ENCODE results near the gene PLCH2.

Gene PLCH2

GRCh38 chr1:2508751-2509150 lies 32.7 kb downstream of the PLCH2 start:
- no peaks in the 10 kb centered on the region for H3K4me1 ChIP-seq (ENCODE audit: insufficient read depth, low read length)
- H3K36me3 ChIP-seq (ENCODE audit: insufficient read depth, low read length), result peaks cover 67% of the 10 kb centered on the region
- no peak overlapping the region for H3K4me2 ChIP-seq (ENCODE audit: insufficient read depth, low read length)
- H3K27ac ChIP-seq (ENCODE audit: low read length), result no peak overlapping the region
- ATAC-seq (ENCODE audit: insufficient read depth, low read depth) (no peak), DNase-seq (no peak)
- H3K9ac ChIP-seq (ENCODE audit: low read depth, low read length), result no peak overlapping the region
- H4K20me1 ChIP-seq (ENCODE audit: insufficient read depth, low read length), result peaks cover 61% of the 10 kb centered on the region
- no peaks in the 10 kb centered on the region for H3K9me3 ChIP-seq (ENCODE audit: insufficient read depth, low read length, severe bottlenecking)
- no peaks in the 10 kb centered on the region for H3K79me2 ChIP-seq (ENCODE audit: insufficient read depth, low read length)
- H3K27me3 ChIP-seq (ENCODE audit: insufficient read depth, low read length, poor library complexity), result no peaks in the 10 kb centered on the region
- TF ChIP-seq CTCF (IDR thresholded peaks at IDR 0.05; ENCODE audit: borderline replicate concordance, extremely low read depth, low read length, poor library complexity, severe bottlenecking) (no peak), EZH2 (IDR thresholded peaks at IDR 0.05; ENCODE audit: borderline replicate concordance, low read depth, low read length, severe bottlenecking) (no peak)
- no peak overlapping the region for H2AFZ ChIP-seq (ENCODE audit: low read depth, low read length)
- no peak overlapping the region for H3K4me3 ChIP-seq (ENCODE audit: low read depth in 1 of 2, low read length in 2 of 2)

DNA sequence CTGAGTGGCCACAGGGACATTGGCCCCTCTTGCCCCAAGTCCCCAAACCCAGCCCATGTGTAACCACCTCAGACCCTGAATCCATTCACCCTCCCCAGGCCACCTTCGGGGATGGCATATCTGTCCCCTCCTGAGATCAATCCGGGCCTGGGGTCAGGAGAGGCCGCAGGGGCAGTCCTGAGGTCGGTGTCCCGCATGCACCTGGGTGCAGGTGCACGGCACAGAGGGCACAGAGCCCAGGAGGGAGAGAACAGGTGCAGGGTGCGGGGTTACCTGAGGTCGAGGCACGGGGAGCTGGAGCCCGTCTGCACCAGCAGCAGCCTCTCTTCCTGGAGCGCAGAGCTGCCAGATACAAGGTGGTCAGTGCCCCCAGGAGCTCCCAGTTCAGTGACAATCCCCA lies 33.5 kb downstream of the PLCH2 start:
- no peak overlapping the region for H2AFZ ChIP-seq (ENCODE audit: low read depth, low read length)
- ATAC-seq (ENCODE audit: insufficient read depth, low read depth), result no peak
- H3K9ac ChIP-seq (ENCODE audit: low read depth, low read length), result no peak overlapping the region
- H3K27ac ChIP-seq (ENCODE audit: low read length), result no peak overlapping the region
- no peaks in the 10 kb centered on the region for H3K9me3 ChIP-seq (ENCODE audit: insufficient read depth, low read length, severe bottlenecking)
- no peaks in the 10 kb centered on the region for H3K27me3 ChIP-seq (ENCODE audit: insufficient read depth, low read length, poor library complexity)
- no peak overlapping the region for H3K4me2 ChIP-seq (ENCODE audit: insufficient read depth, low read length)
- no peaks in the 10 kb centered on the region for H3K4me1 ChIP-seq (ENCODE audit: insufficient read depth, low read length)
- TF ChIP-seq EZH2 (IDR thresholded peaks at IDR 0.05; ENCODE audit: borderline replicate concordance, low read depth, low read length, severe bottlenecking), result no peak
- TF ChIP-seq CTCF (IDR thresholded peaks at IDR 0.05; ENCODE audit: borderline replicate concordance, extremely low read depth, low read length, poor library complexity, severe bottlenecking), result no peak
- no peak overlapping the region for H3K4me3 ChIP-seq (ENCODE audit: low read depth in 1 of 2, low read length in 2 of 2)
- no peaks in the 10 kb centered on the region for H3K79me2 ChIP-seq (ENCODE audit: insufficient read depth, low read length)
- peaks cover 73% of the 10 kb centered on the region for H3K36me3 ChIP-seq (ENCODE audit: insufficient read depth, low read length)
- no peak for DNase-seq
- peaks cover 61% of the 10 kb centered on the region for H4K20me1 ChIP-seq (ENCODE audit: insufficient read depth, low read length)

DNA sequence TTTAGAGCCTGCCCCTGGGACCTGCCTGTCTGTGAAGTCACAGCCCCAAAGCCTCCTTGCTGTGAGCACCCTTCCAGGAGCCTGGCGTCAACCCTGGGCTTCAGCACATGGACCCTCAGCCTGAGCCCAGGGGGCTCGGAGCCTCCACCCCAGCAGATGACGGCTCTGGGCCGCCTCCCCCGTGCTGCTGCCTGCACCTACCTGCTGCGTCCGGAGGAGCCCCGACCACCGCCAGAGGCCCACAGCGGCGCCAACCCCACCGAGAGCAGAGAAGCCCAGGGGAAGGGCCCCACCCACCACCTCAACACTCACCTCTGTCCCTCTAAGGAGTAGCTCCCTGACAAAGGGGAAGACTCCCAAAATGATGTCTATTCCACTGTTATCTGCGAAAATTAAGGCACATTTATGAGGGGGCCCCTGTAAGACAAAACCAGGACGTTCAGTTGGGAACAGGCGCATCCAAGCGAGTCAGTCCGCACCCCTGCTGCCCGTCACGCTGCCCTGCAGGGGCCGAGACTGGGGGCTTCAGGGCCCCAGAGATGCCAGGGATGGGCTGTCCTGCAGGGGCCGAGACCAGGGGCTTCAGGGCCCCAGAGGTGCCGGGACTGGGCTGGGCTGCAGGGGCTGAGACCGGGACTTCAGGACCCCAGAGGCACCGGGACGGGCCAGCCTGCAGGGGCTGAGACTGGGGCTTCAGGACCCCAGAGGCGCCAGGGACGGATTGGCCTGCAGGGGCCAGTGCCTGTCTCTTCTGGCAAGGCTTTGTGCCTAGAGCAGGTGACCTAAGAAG lies 34.5 kb downstream of the PLCH2 start:
- DNase-seq (no peak), ATAC-seq (ENCODE audit: insufficient read depth, low read depth) (no peak)
- Histone ChIP-seq H3K27ac (ENCODE audit: low read length) (no peak overlapping the region), H4K20me1 (ENCODE audit: insufficient read depth, low read length) (peaks cover 65% of the 10 kb centered on the region), H3K9me3 (ENCODE audit: insufficient read depth, low read length, severe bottlenecking) (no peaks in the 10 kb centered on the region), H2AFZ (ENCODE audit: low read depth, low read length) (no peak overlapping the region), H3K36me3 (ENCODE audit: insufficient read depth, low read length) (peaks cover 83% of the 10 kb centered on the region), H3K4me3 (ENCODE audit: low read depth in 1 of 2, low read length in 2 of 2) (no peak overlapping the region), H3K4me1 (ENCODE audit: insufficient read depth, low read length) (no peaks in the 10 kb centered on the region), H3K27me3 (ENCODE audit: insufficient read depth, low read length, poor library complexity) (no peaks in the 10 kb centered on the region), H3K79me2 (ENCODE audit: insufficient read depth, low read length) (no peaks in the 10 kb centered on the region), H3K9ac (ENCODE audit: low read depth, low read length) (no peak overlapping the region), H3K4me2 (ENCODE audit: insufficient read depth, low read length) (no peak overlapping the region)
- no peak for TF ChIP-seq CTCF (IDR thresholded peaks at IDR 0.05; ENCODE audit: borderline replicate concordance, extremely low read depth, low read length, poor library complexity, severe bottlenecking)
- no peak for TF ChIP-seq EZH2 (IDR thresholded peaks at IDR 0.05; ENCODE audit: borderline replicate concordance, low read depth, low read length, severe bottlenecking)

Data from DND-41 (cell line).